ENCODE data around the gene XIAP. TPM values are rescaled to one million over a fixed set of nuclear protein-coding genes. Genes with fewer than 3 reads are reported as not detected.

The XIAP gene
- polyA plus RNA-seq, 3 donors, result 2.1 to 10.0 (median 5.8) TPM

DNA sequence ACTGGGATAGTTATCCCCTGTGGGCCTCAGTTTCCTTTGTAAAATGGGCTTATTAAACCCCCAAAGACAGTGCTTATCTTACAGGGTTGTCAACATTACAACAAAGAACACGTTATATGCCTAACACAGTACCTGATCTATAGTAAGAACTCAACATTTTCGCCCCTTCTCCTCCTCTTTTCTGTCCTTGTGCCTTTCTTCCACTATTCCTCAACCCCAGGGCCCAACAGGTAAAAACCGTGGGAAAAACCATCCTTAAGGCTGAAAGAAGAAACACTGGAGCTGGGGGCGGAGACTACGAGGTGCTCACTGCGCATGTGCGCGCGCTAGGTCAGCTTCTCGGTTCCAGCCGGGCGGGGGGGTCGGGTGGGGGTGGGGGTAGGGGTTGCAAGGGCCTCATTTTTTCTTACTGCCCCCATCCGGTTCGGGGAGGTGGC is 426 bp upstream of the XIAP start:
- H3K4me1 Mint-ChIP-seq, result peaks cover 8% of the 10 kb centered on the region
- peaks cover 38% of the 10 kb centered on the region for H3K79me2 ChIP-seq (ENCODE audit: insufficient read depth, low read length)
- no peaks in the 10 kb centered on the region for H3K27me3 ChIP-seq (ENCODE audit: control insufficient read depth in 2 of 2, insufficient read depth in 2 of 2, low read length in 2 of 2)
- peaks cover 2 to 7% (median 3%) of the 10 kb centered on the region in 3 donors for H3K27me3 Mint-ChIP-seq (ENCODE audit: low read depth in 3 of 3)
- WGBS (ENCODE audit: insufficient coverage), result 0% methylated on average over 2 of the region's 15 CpGs
- peak overlapping the region; percentile 89 for H3K9ac ChIP-seq (ENCODE audit: insufficient read depth, low read length, poor library complexity, severe bottlenecking)
- no peaks in the 10 kb centered on the region for H3K9me3 ChIP-seq (replicated peaks in 1 of 2; ENCODE audit: control insufficient read depth in 1 of 2, insufficient read depth in 1 of 2, low read length in 2 of 2)
- H3K4me1 ChIP-seq (ENCODE audit: control insufficient read depth in 1 of 2, insufficient read depth in 2 of 2, low read length in 2 of 2), result peaks cover 15 to 22% of the 10 kb centered on the region in 2 donors
- intact Hi-C loops (cut with micrococcal nuclease), result no loop called here
- H3K27ac ChIP-seq (ENCODE audit: low read depth in 1 of 2, low read length in 2 of 2), result peak overlapping the region; percentile 92 to 99
- no peaks in the 10 kb centered on the region for H4K20me1 ChIP-seq (ENCODE audit: insufficient read depth, low read length)
- H2AFZ ChIP-seq (ENCODE audit: insufficient read depth, low read depth, low read length, poor library complexity, severe bottlenecking), result peak overlapping the region; percentile 62
- H3K36me3 Mint-ChIP-seq, result peaks cover 0 to 1% of the 10 kb centered on the region in 2 donors
- peaks cover 0 to 10% (median 3%) of the 10 kb centered on the region in 7 donors for H3K9me3 Mint-ChIP-seq
- H3K36me3 ChIP-seq (replicated peaks in 1 of 2; ENCODE audit: control insufficient read depth in 1 of 2, insufficient read depth in 2 of 2, low read length in 2 of 2), result no peaks in the 10 kb centered on the region
- peak overlapping the region; percentile 93 to 97 (median 95) for H3K27ac Mint-ChIP-seq
- TF ChIP-seq, protein P1, sequence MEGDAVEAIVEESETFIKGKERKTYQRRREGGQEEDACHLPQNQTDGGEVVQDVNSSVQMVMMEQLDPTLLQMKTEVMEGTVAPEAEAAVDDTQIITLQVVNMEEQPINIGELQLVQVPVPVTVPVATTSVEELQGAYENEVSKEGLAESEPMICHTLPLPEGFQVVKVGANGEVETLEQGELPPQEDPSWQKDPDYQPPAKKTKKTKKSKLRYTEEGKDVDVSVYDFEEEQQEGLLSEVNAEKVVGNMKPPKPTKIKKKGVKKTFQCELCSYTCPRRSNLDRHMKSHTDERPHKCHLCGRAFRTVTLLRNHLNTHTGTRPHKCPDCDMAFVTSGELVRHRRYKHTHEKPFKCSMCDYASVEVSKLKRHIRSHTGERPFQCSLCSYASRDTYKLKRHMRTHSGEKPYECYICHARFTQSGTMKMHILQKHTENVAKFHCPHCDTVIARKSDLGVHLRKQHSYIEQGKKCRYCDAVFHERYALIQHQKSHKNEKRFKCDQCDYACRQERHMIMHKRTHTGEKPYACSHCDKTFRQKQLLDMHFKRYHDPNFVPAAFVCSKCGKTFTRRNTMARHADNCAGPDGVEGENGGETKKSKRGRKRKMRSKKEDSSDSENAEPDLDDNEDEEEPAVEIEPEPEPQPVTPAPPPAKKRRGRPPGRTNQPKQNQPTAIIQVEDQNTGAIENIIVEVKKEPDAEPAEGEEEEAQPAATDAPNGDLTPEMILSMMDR (IDR thresholded peaks at IDR 0.05), result no peak
- H3K4me2 ChIP-seq (replicated peaks; ENCODE audit: extremely low read depth, low read length, poor library complexity, severe bottlenecking), result peak overlapping the region; percentile 72
- peak overlapping the region; percentile 83 to 86 for H3K4me3 Mint-ChIP-seq
- H3K4me3 ChIP-seq (replicated peaks in 1 of 3; ENCODE audit: low read depth in 2 of 3, low read length in 3 of 3), result peak overlapping the region; percentile 77 to 89 (median 87)
- DNase-seq, result peak in 1 of 3 donors; percentile 58

DNA sequence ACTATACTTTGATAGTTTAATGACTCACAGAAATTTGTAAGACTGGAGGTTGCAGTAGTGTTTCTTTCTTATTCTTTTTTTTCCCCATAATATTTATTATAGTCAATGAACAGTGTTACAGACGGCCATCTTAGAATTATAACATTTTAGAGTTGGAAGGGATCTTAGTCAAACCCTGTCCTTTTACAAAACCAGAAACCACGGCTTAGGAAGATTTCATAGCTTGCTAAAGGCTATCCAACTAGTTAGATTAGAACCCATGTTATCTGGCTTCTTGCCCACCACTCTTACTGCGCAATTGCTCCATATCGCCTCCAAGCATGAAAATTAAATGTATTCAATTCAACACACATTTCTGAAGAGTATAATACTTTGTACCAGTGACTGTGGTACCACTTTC is 1.1 kb downstream of the XIAP start:
- no peaks in the 10 kb centered on the region for H3K36me3 ChIP-seq (replicated peaks in 1 of 2; ENCODE audit: control insufficient read depth in 1 of 2, insufficient read depth in 2 of 2, low read length in 2 of 2)
- H4K20me1 ChIP-seq (ENCODE audit: insufficient read depth, low read length), result no peaks in the 10 kb centered on the region
- TF ChIP-seq, protein P1 (IDR thresholded peaks at IDR 0.05), result no peak
- H3K27ac Mint-ChIP-seq, result peak overlapping the region; percentile 93 to 97 (median 95)
- H3K4me3 ChIP-seq (replicated peaks in 1 of 3; ENCODE audit: low read depth in 2 of 3, low read length in 3 of 3), result peak overlapping the region; percentile 77 to 89 (median 87)
- no peaks in the 10 kb centered on the region for H3K27me3 ChIP-seq (ENCODE audit: control insufficient read depth in 2 of 2, insufficient read depth in 2 of 2, low read length in 2 of 2)
- H3K4me1 Mint-ChIP-seq, result peaks cover 11% of the 10 kb centered on the region
- peak overlapping the region; percentile 92 to 99 for H3K27ac ChIP-seq (ENCODE audit: low read depth in 1 of 2, low read length in 2 of 2)
- DNase-seq, result no peak
- H3K4me2 ChIP-seq (replicated peaks; ENCODE audit: extremely low read depth, low read length, poor library complexity, severe bottlenecking), result peak overlapping the region; percentile 72
- no CpG with 5 or more reads among the region's 4 CpGs for WGBS (ENCODE audit: insufficient coverage)
- peaks cover 0 to 10% (median 3%) of the 10 kb centered on the region in 7 donors for H3K9me3 Mint-ChIP-seq
- H3K9ac ChIP-seq (ENCODE audit: insufficient read depth, low read length, poor library complexity, severe bottlenecking), result peak overlapping the region; percentile 89
- H3K79me2 ChIP-seq (ENCODE audit: insufficient read depth, low read length), result peaks cover 53% of the 10 kb centered on the region
- peak overlapping the region; percentile 83 to 86 for H3K4me3 Mint-ChIP-seq
- peak overlapping the region; percentile 54 for H2AFZ ChIP-seq (ENCODE audit: insufficient read depth, low read depth, low read length, poor library complexity, severe bottlenecking)
- H3K36me3 Mint-ChIP-seq, result peaks cover 1 to 3% of the 10 kb centered on the region in 2 donors
- H3K4me1 ChIP-seq (ENCODE audit: control insufficient read depth in 1 of 2, insufficient read depth in 2 of 2, low read length in 2 of 2), result peaks cover 15 to 22% of the 10 kb centered on the region in 2 donors
- intact Hi-C loops (cut with micrococcal nuclease), result loop anchor here in 1 of 2 donors (10.0 kb wide), 1 partner anchor 104 kb away; the partner anchor contains the start of gene STAG2
- no peaks in the 10 kb centered on the region for H3K9me3 ChIP-seq (replicated peaks in 1 of 2; ENCODE audit: control insufficient read depth in 1 of 2, insufficient read depth in 1 of 2, low read length in 2 of 2)
- peaks cover 2 to 10% (median 3%) of the 10 kb centered on the region in 3 donors for H3K27me3 Mint-ChIP-seq (ENCODE audit: low read depth in 3 of 3)

All from CD14-positive monocyte (primary cell).